Activated CD8-positive, alpha-beta memory T cell treated with anti-CD3 and anti-CD28 coated beads for 24 hours (primary cell): ENCODE data around the gene SLC44A2.

Experiments
- DNase-seq: peaks from one replicate; pipeline ENCODE4 v3.0.0-alpha.2; 2020

SLC44A2 gene

DNA sequence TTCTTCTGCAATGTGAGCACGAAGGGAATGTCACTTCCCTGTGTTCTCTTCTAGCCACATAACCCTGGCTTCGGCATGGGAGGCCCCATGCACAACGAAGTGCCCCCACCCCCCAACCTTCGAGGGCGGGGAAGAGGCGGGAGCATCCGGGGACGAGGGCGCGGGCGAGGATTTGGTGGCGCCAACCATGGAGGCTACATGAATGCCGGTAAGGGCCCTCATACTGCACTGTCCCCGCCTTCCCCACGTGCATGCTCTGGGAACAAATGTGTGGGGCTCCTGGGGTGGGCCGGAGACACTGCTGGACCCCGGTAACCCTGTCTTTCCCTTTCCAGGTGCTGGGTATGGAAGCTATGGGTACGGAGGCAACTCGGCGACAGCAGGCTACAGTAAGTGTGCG lies 58.2 kb downstream of the SLC44A2 start:
- DNase-seq, result no peak

DNA sequence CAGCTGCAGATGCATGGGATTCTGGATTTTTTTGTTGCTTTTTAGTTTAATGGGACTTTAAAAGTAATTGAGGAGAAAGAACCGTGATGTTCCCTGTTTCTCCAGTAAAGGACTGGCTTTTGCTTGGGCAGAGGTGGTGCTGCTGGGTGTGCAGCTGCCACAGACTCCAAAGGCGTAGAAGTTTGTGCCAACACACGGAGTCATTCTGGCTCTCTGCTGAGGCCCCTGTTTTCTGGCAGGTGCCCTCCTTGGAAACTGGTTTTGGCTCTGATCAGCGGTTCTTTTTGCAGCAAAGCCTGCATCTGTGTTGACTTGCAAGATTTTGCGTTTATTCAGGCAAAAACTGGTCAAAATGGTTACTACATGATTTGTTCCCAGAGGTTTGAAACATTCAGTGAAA lies 59.9 kb downstream of the SLC44A2 start:
- DNase-seq, result no peak

DNA sequence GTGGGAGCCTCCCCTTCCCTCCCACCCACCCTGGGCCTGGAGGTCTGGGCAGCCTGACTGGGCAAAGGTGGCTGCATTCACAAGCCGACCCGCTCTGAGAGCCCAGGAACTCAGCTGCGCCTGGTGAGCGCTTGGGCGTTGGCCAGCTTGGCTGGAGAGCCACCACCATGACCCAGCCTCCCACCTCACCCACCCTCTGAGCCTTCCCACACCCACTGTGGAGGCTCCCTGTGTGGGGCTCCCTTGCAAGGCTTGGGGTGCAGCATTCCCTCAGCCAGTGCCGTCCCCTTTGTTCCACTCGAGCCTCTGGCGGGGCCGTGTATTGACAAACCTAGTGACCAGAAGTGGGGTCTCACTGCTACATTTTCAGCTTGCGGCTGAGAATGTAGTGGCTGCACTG lies 60.8 kb downstream of the SLC44A2 start:
- no peak for DNase-seq

DNA sequence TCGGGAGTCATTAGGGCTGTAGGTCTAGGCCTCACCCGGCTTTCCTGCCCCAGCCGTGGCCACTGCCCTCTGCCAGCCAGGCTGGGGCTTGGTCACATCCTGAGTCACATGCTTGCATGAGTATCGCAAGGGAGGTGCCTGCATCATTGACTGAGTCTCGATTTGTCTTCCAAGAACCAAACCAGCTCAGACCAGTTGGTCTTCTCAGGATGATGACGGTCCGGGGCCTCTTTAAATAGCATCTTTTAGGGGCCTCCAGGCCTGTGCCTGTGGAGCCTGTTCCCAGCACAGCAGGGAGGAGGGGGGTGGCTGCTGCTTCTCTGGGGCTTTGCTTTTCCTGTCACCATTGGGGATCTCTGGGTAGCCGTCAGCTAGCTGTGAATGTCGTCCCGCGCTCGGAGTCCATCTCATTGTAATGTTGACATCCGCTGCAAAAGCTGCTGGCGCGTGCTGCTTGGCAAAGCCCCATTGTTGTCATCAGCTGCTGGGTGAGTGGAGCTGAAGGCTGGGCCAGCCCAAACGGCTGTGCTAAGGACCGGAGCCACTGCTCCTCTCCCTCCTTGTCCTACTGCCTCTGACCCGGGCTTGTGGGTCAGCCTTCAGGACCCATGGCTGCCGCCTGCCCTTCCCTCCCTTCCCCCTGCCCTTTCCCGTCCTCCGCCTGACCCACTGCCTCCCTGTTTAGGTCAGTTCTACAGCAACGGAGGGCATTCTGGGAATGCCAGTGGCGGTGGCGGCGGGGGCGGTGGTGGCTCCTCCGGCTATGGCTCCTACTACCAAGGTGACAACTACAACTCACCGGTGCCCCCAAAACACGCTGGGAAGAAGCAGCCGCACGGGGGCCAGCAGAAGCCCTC lies 61.5 kb downstream of the SLC44A2 start:
- DNase-seq, result no peak

DNA sequence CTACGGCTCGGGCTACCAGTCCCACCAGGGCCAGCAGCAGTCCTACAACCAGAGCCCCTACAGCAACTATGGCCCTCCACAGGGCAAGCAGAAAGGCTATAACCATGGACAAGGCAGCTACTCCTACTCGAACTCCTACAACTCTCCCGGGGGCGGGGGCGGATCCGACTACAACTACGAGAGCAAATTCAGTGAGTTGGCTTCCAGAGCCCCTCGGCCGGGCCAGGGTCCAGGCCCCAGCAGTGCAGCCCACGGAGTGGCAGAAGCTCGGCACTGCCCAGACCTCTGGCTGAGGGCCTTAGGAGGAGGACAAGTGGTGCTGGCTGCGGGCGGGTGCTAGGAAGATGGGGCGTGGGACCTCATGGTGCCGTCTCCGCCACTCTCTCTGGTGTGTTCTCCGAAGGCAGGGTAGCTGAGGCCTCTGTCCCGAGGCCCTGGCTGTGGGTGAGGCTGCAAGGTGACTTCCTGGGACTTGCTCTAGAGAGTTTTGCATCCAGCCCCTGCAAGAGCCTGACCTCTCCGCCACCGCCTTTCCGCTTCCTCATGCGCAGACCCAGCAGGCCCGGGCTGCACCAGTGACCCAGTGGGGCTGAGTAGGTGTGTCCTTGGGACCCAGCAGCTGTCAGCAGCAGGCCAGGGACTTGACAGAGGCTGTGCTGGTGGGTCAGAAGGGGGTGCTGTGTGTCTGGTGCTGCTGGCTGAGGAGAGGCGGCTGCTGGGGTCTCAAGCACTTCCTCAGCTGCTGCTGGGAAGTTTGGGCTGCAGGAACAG lies 62.4 kb downstream of the SLC44A2 start:
- peak; percentile 60 for DNase-seq

DNA sequence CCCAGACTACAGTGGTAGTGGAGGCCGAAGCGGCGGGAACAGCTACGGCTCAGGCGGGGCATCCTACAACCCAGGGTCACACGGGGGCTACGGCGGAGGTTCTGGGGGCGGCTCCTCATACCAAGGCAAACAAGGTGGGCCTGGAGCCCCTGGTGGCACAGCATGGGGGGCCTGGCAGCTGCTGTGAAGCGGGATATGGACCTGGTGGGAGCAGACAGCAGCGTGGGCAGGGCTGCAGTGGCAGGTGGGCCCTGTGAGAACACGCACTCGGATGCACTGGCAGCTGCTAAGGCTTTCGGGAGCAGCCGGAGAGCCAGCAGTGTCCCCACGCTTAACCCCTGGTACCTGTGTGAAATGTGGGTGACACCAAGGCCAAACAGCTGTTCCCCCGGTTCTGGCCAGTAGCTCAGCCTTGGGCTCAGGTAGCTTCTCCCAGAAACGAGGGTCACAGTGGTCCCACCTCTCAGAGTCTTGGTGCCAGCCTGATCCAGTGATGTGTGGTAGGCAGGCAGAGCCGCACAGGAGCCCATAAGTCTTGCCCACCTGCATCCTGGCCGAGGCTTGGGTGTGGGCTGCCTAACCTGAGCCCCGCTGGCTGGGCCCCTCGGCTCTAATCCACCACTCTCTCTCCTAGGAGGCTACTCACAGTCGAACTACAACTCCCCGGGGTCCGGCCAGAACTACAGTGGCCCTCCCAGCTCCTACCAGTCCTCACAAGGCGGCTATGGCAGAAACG lies 63.4 kb downstream of the SLC44A2 start:
- no peak for DNase-seq

DNA sequence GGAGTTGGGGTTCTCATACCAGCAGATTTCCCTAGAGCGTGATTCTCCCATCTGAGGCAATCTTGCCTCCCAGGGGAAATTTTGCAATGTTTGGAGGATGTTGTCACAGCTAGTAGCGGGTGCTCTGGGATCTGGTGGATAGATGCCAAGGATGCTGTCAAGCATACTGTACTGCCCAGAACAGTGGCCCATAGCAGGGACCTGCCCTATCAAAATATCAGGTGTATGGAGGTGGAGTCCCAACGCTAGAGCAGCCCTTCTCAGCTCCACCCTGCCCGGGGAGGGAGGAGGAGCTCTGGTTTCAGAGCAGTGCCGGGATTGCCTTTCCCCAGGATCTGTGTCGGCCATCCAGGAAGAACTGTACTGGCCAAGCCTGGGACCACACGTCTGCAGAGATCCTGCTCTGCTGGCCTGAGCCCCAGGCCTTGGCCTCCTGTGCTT lies 65.0 kb downstream of the SLC44A2 start:
- no peak for DNase-seq

DNA sequence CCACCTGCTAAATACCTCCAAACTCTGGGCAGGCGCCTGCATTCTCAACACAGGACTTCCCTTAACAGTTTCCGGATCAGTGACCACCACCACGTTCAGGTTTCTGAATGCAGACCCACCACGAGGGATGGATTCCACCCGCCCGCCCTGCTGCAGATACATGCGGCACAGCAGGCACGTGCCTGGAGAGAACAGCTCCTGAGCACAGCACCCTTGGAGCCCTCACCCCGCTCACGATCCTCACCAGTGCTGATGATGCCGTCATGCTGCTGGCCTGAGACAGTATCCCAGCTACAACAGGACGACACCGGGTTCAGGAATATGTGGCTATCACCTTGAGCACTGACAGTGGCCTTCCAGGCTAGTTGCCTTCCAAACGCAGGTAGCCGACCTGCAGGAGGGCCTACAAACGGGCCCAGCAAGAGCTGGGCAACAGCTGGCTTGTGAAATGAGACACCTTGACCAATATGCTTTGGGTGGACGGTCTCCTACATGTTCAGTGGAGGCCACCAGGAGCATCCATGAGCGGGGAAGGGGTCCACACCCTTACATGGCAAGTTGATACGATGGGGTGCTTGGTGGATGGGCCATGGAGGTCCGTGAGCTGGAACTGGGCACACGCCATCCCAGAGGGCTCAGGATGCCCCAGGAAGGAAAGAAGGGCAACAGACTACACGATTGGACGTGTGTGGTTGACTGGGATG lies 66.0 kb downstream of the SLC44A2 start:
- DNase-seq, result no peak

DNA sequence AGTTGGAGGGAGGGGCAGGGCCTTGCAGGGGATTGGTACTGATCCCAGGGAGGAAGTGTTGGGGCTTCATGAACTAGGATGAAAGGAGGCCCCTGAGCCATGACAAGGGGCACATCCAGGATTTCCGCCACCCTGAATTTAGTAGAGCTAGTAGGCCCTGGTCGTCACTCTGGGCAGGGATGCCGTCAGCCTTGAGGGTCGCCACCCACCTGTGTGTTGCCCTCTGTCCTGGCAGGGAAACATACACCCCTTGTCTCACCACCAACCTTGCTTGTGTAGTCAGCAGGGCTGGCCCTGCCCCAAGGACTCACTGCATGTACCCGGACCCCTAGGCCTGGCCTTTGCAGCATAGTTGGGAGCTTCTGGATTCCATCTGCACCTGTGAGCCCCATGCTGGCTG lies 66.5 kb downstream of the SLC44A2 start:
- DNase-seq, result no peak

DNA sequence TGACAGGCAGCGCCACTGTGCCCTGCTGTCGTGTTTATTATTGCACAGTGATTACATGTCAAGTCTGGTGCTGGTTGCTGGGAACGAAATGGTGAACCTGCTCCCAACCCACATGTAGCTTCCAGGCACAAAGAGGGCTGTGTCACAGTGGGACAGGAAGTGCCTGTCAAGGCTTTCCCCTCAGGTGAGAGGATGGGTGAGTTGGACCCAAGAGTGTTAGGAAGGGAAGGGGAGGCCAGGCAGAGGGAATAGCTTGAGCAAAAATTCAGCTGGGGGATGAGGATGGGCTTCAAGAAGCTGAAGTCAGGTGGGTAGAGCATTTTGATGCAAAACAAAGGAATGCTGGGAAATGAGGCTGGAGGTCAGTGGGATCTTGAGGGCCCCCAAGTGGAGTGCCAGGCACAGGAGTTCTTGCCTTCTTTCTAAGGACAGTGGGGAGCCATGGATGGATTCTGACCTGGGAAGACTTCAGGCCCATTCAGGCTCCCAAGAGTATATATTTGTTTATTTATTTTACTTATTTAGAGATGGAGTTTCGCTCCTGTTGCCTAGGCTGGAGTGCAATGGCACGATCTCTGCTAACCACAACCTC lies 67.4 kb downstream of the SLC44A2 start:
- no peak for DNase-seq
